ENCODE measurements around the gene HGS.

Gene HGS

DNA sequence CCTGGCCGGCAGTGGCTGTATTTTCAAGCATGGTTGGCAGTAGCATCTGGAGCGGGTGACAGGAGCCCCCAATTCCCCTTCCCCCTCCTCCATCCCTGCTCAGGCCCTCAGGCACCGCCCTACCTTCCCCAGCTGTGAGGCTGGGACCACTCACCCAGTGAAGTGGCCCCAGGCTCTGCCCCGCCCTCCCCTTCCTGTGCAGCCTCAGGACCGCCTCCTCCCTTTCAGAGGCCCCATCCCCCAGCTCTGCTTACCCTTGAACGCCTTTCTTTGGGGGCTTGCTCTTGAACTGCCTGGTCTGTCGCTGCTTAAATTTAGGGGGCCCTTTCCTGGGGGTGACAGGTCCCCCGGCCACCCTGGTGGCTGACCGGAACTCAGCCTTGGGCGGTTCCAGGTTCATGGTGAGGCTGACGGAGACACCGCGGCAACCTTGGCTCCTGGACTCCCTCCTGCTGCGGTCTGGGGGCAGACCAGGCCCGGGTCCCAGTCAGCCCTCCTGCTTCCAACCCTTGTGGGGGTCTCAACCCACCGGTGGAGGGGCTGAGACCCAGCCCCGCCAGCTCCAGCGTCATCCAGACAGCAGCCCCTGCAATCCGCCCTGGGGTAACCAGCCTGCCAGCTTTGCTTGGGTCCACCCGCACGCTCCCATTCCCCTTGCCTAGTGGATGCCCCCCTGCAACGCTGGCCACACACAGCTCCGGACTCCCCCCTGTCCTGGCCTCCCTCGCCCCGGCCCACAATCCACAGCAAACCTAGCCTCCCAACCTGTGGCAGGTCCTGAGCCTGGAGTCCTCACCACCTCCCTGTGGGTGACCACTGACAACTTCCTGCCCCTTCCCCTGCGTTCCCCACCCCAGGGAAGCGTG, 30.7 kb upstream of the HGS start:
- in situ Hi-C loops (cut with HindIII; ENCODE audit: low pct_ligation_motif_present, low sequenced_read_pairs), result no loop called here
- Histone ChIP-seq H3K36me3 (replicated peaks) (no peaks in the 10 kb centered on the region), H3K27ac (no peak overlapping the region), H3K4me3 (ENCODE audit: low read depth, low read length) (no peak overlapping the region), H3K27me3 (replicated peaks) (peaks cover 8% of the 10 kb centered on the region)
- DNase-seq, result no peak
- no peak for TF ChIP-seq CTCF (IDR thresholded peaks at IDR 0.05; ENCODE audit: low read depth, low read length, missing control alignments)

DNA sequence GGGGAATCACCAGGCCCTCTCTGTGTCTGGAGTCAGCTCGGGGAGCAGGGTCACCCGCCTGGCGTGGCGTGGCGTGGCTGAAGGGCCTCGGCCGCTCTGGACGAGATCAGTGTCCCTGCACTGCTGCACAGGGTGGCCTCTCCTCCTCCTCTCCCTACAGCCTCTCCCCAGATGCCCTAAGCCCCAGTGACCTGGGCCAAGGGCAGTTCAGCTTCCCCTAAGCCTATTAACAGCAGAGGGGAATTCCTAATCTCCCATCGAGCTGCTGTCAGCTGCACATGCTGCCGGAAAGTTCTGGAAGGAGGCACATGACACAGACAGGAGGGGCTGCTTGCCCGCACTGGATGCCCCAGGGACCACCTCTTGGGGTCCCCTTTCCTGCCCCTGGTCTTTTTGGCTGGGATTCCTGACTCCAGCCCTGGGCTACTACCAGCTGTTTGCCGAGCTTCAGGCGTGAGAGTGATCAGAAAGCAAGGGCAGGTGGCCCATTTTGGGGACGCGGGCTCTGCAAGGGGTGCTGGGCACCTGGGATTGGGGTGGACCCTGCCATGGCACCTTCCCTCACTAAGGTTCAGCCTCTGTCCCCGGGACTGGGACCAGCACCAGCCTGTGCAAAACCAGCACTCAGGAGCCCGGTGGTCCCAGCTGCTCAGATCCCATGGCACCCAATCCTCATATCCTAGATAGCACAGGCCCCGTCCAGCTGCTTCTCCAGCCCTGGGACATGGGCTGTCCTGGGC, 28.3 kb upstream of the HGS start:
- H3K4me3 ChIP-seq (ENCODE audit: low read depth, low read length), result no peak overlapping the region
- no peaks in the 10 kb centered on the region for H3K27me3 ChIP-seq (replicated peaks)
- no peak overlapping the region for H3K27ac ChIP-seq
- H3K36me3 ChIP-seq (replicated peaks), result no peaks in the 10 kb centered on the region
- no peak for TF ChIP-seq CTCF (IDR thresholded peaks at IDR 0.05; ENCODE audit: low read depth, low read length, missing control alignments)
- no peak for DNase-seq
- in situ Hi-C loops (cut with HindIII; ENCODE audit: low pct_ligation_motif_present, low sequenced_read_pairs), result no loop called here

- DNase-seq, result no peak
- no peak within 1 kb of the TSS for H3K27ac ChIP-seq
- no peak within 1 kb of the TSS for H3K4me3 ChIP-seq (ENCODE audit: low read depth, low read length)
- no peaks in the 10 kb centered on the region for H3K36me3 ChIP-seq (replicated peaks)
- no peak for TF ChIP-seq CTCF (IDR thresholded peaks at IDR 0.05; ENCODE audit: low read depth, low read length, missing control alignments)
- no peaks in the 10 kb centered on the region for H3K27me3 ChIP-seq (replicated peaks)
- in situ Hi-C loops (cut with HindIII; ENCODE audit: low pct_ligation_motif_present, low sequenced_read_pairs), result no loop called here
Measured at GRCh38 chr17:81656118-81656743, 27.6 kb upstream of the HGS start, which contains the start of gene PDE6G. Gene PDE6G (minus strand): TSS chr17:81656542. CDS start chr17:81653305, 3,237 bp downstream.

DNA sequence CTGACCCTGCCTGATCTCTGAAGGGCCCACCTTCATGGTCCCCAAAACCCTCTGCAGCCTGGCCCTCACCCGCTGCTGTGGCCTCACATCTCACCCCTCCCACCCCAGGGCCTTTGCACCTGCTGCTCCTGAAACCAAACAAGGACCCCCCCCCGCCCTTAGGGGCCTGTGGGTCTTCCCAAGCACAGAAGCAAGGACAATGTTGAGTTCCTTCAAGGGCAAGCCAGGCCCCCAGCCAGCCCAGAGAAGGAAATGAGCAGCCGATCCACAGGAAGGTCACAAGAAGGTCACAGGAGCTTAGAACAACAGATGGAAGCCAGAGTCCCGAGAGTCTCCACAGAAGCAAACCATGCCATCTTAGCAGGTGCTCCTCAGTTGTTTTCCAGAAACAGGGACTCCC, 27.0 kb upstream of the HGS start:
- no peak for TF ChIP-seq CTCF (IDR thresholded peaks at IDR 0.05; ENCODE audit: low read depth, low read length, missing control alignments)
- Histone ChIP-seq H3K36me3 (replicated peaks) (no peaks in the 10 kb centered on the region), H3K4me3 (ENCODE audit: low read depth, low read length) (no peak overlapping the region), H3K27ac (no peak overlapping the region), H3K27me3 (replicated peaks) (no peaks in the 10 kb centered on the region)
- no peak for DNase-seq
- in situ Hi-C loops (cut with HindIII; ENCODE audit: low pct_ligation_motif_present, low sequenced_read_pairs), result no loop called here

DNA sequence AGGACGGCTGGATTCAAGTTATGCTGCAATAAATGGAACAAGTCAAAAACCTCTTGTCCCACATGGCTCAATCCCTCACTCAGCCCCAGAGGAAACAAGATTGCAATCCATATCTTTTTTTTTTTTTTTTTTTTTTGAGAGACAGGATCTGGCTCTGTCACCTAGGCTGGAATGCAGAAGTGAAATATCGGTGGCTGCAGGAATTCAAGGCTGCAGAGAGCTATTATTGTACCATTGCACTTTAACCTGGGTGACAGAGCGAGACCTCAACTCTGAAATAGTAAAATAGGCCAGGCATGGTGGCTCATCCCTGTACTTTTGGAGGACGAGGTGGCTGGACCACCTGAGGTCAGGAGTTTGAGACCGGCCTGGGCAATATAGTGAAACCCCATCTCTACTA, 24.8 kb upstream of the HGS start:
- in situ Hi-C loops (cut with HindIII; ENCODE audit: low pct_ligation_motif_present, low sequenced_read_pairs), result no loop called here
- Histone ChIP-seq H3K36me3 (replicated peaks) (no peaks in the 10 kb centered on the region), H3K27ac (no peak overlapping the region), H3K4me3 (ENCODE audit: low read depth, low read length) (no peak overlapping the region), H3K27me3 (replicated peaks) (no peaks in the 10 kb centered on the region)
- no peak for DNase-seq
- TF ChIP-seq CTCF (IDR thresholded peaks at IDR 0.05; ENCODE audit: low read depth, low read length, missing control alignments), result no peak
